Activated CD8-positive, alpha-beta memory T cell treated with anti-CD3 and anti-CD28 coated beads for 36 hours (primary cell): ENCODE data around the gene KHDC3L. TPM values are rescaled to one million over a fixed set of nuclear protein-coding genes. Genes with fewer than 3 reads are reported as not detected.

Experiments
- CTCF ChIA-PET: fragments of 350-600 bp; sonication (Branson Sonifier 250); formaldehyde crosslinking; loops from one replicate; lab custom pipeline; 2021; ENCODE audit warnings: antibody characterized with exemption; lab: Charles Lee
- POLR2A ChIA-PET: fragments of 350-600 bp; sonication (Branson Sonifier 250); formaldehyde crosslinking; loops from one replicate; lab custom pipeline; 2021; ENCODE audit warnings: antibody characterized with exemption; lab: Charles Lee
- total RNA-seq, 2 experiments: library from RNA; stranded (reverse); gene quantifications; one replicate each; pipeline ENCODE4 v1.2.3, GENCODE V29; 2021

The KHDC3L gene
- total RNA-seq, 2 experiments from 2014 or later = not detected

DNA sequence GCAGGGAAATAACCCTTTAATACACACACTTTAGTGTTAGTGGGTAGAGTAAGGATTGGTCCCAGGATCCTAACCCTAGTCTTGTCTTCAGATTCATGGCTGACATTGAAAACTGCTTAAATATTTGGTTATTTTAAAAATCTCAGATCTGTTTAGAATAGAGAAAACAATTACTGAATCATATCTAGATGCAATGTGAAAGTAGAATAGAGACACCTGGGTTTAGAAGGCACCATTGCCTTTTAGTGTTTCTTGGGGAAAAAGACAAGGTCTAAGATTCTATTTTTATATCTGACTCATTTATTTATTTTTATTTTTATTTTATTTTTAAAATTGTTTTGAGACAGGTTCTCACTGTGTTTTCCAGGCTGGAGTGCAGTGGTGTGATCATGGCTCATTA, 38.2 kb downstream of the KHDC3L start:
- POLR2A ChIA-PET = no interaction called here
- CTCF ChIA-PET = no interaction called here

DNA sequence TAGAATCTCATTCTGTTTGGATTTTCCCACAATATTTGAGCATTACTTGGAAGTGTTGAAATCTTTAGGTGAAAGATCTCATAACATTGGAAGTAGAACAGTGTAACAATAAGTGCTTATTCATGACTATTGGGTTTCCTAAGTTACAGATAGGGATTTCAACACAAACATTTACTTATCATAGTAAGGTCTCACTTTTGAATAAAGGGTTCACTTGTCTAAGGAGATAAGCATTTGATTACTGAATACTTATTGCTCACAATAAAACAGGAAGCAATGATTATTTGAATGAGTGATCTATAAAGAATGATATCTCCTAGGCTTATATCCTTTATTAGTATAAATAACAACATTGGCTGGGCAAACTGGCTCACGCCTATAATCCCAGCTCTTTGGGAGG, 46.9 kb downstream of the KHDC3L start:
- ChIA-PET CTCF (no interaction called here), POLR2A (no interaction called here)

DNA sequence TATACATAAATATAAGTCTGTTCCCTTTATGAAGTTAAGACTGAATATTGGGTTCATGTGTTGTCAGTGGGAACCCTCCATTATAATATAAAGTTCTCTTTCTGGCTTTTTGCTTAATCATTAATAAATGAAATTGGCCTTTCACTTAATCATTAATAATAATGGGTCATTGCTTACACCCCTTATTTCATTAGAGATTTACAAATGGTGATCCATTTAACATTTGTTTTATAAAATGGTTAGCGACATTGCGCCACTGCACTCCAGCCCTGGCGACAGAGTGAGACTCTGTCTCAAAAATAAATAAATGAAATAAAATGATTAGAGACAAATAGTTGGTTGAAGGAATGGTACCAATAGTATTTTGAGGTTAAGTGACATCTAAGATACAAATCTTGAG, 50.6 kb downstream of the KHDC3L start:
- POLR2A ChIA-PET = no interaction called here
- CTCF ChIA-PET = no interaction called here

Other genes starting within 250 kb of the KHDC3L start
- under 1 TPM in 1 of 2 experiments, not detected in 1; 0.31 TPM for gene KHDC1L, start 137.2 kb upstream of the KHDC3L start, total RNA-seq
- gene KHDC1, start 99.5 kb upstream of the KHDC3L start, total RNA-seq = 1 to 10 TPM; 5.1 to 5.9 TPM
- gene DPPA5, start 8.4 kb upstream of the KHDC3L start, total RNA-seq = not detected
- under 1 TPM; 0.38 to 0.42 TPM for gene OOEP, start 7.2 kb downstream of the KHDC3L start, total RNA-seq
- under 1 TPM; 0.42 to 0.65 TPM for gene DDX43, start 32.2 kb downstream of the KHDC3L start, total RNA-seq
- gene CGAS, start 89.6 kb downstream of the KHDC3L start, total RNA-seq = 10 to 100 TPM; 43.8 to 45.9 TPM
- 10 to 100 TPM; 50.7 to 54.3 TPM for gene MTO1, start 99.1 kb downstream of the KHDC3L start, total RNA-seq
- 1,000 to 10,000 TPM; 7,755 to 7,846 TPM for gene EEF1A1, start 158.4 kb downstream of the KHDC3L start, total RNA-seq